Left ventricle myocardium superior (tissue), 1 donor: ENCODE results near the gene BTBD2. TPM values are rescaled to one million over a fixed set of nuclear protein-coding genes. Genes with fewer than 3 reads are reported as not detected.

ENCODE experiments used
- ATAC-seq: fragments of 200-7000 bp; cut with Tn5 transposase; one replicate; pipeline ENCODE4 v1.9.1; 2020; ENCODE audit warnings: mild to moderate bottlenecking, moderate library complexity
- DNase-seq: peaks from one replicate; pipeline ENCODE4 v3.0.0-alpha.2; 2020
- intact Hi-C: fragments of 100-400 bp; cut with micrococcal nuclease; formaldehyde crosslinking; loops from one replicate; pipeline ENCODE4 v1.11.0; 2022
- total RNA-seq: library from RNA; stranded (reverse); fragmentation: NEBNext Ultra II Directional; extraction: Animal tissue kit (Norgen Biotek cat#: 25700); gene quantifications from one replicate; pipeline ENCODE4 v1.2.1, GENCODE V29; 2021
- donor health status: DM: no; HTN: yes; CAD: no; lungs with severe emphysema.

BTBD2 gene
- total RNA-seq, 1 donor from 2014 or later, result 65.6 TPM

DNA sequence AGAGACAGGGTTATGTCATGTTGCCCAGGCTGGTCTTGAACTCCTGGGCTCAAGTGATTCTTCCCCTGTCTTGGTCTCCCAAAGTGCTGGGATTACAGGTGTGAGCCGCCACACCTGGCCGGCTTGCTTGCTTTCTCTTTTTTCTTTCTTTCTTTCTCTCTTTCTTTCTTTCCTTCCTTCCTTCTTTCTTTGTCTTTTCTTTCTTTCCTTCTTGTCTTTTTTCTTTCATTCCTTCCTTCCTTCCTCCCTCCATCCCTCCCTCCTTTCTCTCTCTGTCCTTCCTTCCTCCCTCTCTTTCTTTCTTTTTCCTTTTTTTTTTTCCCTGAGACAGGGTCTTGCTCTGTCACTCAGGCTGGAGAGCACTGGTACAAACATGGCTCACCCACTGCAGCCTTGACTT lies 6.8 kb upstream of the BTBD2 start:
- intact Hi-C loops, result loop anchor here (5.0 kb wide), 1 partner anchor 45 kb away; no protein-coding TSS in a partner anchor

DNA sequence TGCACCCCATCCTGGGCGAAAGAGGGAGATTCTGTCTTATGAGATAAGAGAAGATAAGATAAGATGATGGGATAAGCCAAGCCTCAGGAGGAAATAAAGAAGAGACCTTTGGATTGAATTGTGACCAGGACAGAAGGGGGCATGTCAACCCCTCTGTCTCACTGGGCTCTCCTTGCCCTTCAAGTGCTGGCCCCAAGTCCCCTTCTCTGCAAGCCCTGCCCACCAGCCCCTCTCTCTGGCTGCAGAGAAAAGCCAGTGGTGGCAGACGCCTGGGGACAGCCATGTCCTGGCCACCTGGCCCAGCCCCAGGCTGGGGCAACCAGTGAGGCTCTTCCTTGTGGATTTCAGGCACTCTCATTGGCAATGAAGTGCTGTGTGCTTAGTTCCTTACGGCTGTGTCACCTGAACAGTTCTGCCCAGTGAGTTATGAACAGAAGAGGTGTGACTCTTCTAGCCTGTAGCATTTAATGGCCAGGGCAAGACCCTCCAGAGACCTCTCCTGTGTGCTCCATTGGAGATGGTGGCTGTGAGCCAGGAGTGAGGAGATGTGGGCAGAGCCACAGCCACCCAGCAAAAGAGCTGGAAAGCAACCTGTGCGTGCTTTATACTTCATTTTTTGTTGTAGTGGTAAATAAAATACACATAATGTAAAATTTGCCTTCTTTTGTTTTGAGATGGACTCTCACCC lies 6.1 kb upstream of the BTBD2 start:
- ATAC-seq (no peak), DNase-seq (no peak)
- intact Hi-C loops, result loop anchor here (5.0 kb wide), 1 partner anchor 46 kb away; no protein-coding TSS in a partner anchor

More for the DNA sequence above, 6.8 kb upstream of the BTBD2 start:
- DNase-seq, result no peak
- ATAC-seq, result no peak

GRCh38 chr19:2018752-2019151 lies 3.2 kb upstream of the BTBD2 start:
- ATAC-seq, result no peak
- DNase-seq, result no peak
- intact Hi-C loops, result no loop called here

GRCh38 chr19:2016041-2016807 lies 710 bp upstream of the BTBD2 start:
- intact Hi-C loops, result no loop called here
- DNase-seq, result peak; percentile 78
- ATAC-seq, result peak; percentile 86

DNA sequence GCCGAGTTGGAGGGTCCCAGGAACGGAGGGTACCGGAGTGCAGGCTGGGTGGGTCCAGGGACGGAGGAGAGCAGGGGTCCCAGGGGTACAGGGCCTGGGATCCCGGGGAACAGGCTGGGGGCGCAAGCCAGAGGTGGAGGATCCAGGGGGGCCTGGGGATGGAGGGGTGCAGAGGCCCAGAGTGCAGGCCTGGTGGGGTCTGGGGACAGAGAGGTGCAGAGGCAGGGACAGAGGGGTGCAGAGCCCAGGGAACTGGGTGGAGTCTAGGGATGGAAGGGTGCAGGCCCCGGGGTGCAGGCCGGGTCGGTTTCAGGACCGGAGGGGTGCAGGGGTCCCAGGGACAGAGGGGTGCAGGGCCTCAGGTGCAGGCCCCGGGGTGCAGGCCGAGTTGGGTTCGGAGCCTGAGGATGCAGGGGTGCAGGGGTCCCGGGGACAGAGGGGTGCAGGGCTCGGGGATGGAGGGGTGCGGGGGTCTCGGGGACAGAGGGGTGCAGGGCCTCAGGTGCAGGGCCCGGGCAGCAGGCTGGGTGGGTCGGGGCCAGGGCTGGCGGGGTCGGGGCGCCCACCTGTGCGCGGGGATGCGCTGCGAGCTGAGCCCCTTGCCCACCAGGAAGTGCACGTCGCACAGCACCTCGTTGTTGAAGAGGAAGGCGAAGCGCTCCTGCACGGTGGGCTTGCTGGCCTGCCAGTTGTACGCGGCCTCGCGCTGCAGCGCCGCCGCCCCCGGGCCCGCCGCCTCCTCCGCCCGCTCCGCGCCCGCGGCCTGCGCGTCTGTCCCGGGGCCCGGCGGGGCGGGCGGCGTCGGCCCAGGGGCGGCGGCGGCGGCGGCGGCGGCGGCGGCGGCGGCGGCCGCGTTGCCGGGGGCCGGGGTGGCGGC lies 545 bp downstream of the BTBD2 start:
- ATAC-seq, result peak; percentile 7
- intact Hi-C loops, result no loop called here

DNA sequence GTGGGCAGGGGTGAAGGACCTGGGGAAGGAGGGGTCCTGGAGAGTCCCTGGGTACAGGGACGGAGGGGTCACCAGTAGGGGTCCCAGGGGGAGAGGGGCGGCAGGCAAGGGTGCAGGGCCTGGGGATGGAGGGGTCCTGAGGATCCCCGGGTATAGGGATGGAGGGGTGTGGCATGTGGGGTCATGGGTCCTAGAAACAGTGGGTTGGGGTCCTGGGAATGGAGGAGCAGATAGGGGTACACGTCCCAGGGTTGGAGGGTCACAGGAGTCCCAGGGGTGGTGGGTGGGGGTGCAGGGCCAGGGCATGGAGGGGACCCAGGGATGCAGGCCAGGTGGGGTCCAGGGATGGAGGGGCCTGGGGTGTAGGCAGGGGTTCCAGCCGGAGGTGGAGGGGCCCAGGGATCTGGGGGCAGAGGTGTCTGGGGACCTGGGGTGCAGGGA lies 1.4 kb downstream of the BTBD2 start:
- DNase-seq (no peak), ATAC-seq (peak; percentile 1)
- intact Hi-C loops, result no loop called here

More for the DNA sequence above, 545 bp downstream of the BTBD2 start:
- peak; percentile 55 for DNase-seq

GRCh38 chr19:2013683-2013961 lies 1.9 kb downstream of the BTBD2 start:
- ATAC-seq, result no peak
- intact Hi-C loops, result no loop called here
- no peak for DNase-seq

DNA sequence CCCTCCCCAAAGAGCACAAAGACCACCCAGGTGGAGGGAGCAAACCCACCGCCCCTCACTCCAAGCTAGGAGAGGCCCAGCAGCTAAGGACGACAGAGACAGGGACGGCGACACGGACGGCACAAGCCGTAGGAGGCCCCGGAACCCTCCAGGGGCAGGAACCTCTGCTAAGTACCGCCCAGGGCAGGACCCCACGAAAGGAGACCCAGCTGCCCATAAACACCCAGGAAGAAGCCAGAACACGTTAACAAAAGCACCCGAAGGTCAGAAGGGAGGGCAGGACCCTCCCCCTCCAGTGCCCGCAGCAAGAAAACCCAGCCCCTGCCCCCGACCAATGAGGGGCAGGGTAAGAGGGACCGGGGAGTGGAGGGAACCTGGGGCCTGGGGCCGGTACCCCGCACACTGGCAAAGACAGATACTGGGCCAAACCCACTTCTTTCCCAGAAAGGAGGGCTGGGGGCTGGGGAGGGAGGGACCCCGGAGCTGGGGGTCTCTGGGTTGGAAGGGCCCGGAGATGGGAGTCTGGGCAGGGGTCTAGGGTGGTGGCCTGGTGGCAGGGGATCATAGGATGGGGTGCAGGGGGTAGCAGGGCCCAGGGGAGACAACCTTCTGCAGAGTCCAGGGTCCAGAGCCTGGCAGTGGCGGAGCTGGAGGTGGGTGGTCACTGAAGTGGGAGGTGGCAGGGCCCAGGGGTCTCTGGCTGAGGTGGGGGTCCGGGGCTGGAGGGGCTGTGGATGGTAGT lies 2.4 kb downstream of the BTBD2 start:
- ATAC-seq, result no peak
- no peak for DNase-seq
- intact Hi-C loops, result no loop called here

DNA sequence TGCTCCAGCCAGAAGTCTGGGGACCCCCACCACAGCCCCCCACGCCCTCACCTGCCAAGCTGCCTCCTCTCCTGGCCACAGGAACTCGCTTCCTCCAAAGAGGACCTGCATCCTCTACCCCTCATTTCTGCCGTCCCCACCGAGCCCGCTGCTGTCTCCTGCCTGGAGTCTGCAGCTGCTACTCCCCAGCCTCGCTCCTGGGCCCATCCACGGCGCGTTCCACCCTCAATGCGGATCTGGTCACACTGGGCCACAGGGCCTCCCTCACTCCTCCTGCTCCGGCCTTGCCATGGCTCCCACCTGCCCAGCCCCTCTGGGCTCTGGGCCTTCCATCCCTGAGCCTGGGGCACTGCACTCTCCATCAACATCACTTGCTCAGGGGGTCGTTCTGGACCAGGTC lies 4.3 kb downstream of the BTBD2 start:
- DNase-seq (no peak), ATAC-seq (no peak)
- intact Hi-C loops, result no loop called here

DNA sequence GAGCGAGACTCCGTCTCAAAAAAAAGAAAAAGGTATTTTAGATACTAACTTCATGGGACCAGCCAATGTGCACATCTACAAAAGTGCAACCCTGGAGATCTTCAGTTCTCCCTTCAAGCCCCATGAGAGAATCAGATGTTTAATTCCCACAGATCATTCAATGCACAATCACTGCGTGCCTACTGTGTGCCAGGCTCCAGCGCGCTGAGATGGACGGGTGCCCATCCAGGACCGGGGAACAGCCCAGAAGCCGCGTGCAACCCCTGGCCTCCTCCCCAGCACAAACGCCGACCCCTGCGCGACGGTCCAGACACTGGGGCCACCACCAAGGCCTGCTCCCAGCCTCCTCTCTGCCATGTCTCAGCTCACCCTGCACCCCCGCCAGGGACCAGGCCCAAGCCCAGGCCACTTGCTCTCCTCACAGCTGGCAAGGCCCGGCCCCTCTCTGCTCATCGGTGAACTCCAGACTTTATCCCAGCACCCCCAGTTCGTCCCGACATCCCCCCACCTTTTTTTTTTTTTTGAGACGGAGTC lies 5.3 kb downstream of the BTBD2 start:
- ATAC-seq, result no peak

DNA sequence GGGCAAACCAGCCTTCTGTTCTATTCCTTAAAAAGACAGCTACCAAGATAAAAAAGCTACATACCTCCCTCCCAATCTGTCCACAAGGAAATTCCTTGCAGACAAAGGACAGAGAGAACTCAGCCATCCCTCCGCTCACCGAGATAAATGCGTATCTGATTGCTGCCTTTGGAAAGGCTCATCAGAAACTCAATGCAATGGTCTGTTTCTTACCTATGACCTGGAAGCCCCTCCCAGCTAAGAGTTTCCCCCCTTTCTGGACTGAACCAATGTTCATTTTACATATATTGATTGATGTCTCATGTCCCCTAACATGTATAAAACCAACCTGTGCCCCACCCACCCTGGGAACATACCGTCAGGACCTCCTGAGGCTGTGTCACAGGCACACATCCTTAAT lies 11.6 kb downstream of the BTBD2 start:
- no peak for ATAC-seq
- DNase-seq, result no peak
- intact Hi-C loops, result no loop called here

More for the DNA sequence above, 5.3 kb downstream of the BTBD2 start:
- intact Hi-C loops, result no loop called here
- no peak for DNase-seq

- intact Hi-C loops, result no loop called here
- no peak for ATAC-seq
- DNase-seq, result no peak
Measured at GRCh38 chr19:1999856-2000515, 15.5 kb downstream of the BTBD2 start.

DNA sequence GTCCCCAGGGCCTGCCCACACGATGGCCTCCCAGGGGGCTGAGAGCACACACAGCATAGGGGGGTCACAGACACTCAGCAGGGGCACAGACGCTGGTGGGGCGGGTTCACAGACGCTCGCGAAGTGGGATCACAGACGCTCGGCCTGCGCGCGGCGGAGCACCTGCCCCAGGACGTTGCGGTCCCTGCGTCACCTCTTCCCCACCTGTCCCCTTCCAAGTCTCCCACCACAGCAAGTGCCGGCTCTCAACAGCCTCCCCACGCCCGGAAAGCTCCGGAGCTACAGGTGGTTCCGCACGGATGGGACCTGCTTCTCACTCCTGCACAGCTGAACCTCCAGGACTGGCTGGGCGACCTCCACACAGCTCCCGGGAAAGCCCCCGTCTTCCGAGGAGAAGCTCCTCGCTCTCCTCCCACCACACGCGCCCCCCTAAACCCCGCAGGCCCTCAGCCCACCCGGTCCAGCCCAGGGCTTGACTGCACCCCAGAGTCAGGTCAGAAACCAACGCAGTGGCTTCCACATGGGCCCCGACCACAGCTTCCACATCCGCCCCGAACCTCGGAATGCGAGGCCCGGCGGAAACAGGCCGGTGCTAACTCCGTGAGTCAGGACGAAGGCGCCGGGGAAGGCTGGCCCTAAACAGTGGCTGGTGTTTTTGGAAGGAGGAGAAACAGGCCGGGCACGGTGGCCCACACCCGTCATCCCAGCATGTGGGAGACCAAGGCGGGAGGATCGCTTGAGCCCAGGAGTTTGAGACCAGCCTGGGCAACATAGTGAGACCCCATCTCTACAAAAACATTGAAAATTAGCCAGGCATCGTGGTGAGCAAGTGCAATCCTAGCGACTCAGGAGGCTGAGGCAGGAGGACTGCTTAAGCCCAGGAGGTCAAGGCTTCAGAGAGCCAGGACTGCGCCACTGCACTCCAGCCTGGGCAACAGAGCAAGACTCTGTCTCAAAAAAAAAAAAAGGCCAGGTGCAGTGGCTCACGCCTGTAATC lies 16.5 kb downstream of the BTBD2 start:
- ATAC-seq, result no peak
- intact Hi-C loops, result no loop called here
- DNase-seq, result no peak

DNA sequence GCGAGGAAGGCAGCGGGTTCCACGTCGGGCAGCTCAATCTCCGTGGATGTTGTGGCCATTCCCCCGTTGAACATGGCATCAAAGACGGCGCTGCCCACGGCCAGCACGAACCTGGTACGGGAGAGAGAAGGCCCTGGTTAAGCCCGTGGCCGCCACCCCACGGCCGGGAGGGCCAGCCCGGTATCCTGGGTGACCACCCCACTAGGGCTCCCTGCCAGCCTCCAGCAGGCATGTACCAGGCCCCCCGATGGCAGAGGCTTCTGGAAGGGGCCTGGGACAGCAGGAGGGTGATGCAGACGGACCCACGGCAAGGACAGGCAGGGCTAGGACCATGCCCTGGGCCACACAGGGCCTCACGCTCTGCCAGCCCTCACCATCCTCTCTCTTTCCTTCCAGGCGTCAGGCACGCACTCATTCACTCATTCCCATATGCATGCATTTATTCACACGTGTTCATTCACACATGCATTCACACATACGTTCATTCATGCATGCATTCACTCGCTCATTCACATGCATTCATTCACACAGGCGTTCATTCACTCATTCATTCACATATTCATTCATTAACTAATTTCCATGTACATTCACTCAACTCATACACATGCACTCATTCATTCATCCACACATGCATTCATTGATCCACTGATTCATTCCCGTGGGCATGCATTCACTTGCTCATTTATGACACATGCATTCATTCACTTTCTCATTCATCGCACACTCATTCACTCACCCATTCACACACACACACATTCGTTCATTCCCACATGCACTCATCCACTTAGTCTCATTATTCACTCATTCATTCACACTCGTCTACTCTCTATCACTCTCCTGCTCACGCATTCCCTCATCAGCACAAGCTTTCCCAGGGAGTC lies 17.9 kb downstream of the BTBD2 start:
- intact Hi-C loops, result no loop called here
- no peak for ATAC-seq
- DNase-seq, result no peak

- intact Hi-C loops, result no loop called here
- DNase-seq, result no peak
- no peak for ATAC-seq
Measured at GRCh38 chr19:1992759-1993260, 22.7 kb downstream of the BTBD2 start.
